ENCODE data around the gene ELF2.
A peak's percentile ranks its signal among the peaks of the same experiment; 100 is the strongest.
"Not testable (repeated sequence)": the region's sequence is repeated elsewhere in the genome, so short reads cannot be mapped to it uniquely, and the experiment has no call there.

Gene ELF2

DNA sequence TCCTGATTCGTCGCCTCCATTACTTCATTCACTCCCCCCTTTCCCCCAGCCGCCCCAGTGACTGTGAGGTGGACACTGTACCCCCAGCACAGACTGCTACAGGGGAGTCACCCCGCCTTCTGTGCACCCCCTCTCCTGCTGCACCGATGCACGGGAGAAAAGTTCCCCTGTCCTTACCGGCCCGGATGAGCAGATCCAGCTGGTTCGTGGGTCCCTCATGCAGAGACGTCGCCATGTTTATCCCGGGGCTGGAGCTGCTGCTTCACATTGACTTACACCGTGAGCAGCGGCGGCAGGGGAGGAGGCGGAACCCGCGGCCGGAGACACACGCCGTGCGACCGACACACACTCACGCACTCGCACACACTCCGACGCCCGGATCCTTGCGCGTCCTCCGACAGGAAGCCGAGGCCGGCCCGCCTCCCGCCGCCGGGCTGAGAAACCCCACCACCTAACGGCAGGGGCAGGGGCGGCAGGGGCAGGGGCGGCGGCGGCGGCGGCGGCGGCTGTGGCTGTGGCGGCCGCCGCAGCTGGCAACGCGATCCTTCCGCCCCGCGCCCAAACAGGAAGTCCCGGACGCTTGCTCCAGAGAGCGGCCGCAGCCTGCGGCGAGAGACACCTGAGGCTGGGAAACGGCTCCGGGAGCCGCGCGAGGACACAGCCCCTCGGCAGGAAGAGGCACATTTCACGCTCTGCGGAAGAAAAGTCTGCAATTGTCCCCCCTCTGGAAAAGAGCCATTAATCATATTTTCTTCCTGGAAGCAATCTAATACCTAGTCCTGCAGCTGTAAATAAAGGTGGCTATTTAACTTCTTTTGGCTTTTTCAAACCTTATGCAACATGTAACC lies 92.8 kb downstream of the ELF2 start:
- DNase-seq = peak; percentile 84
- Mint-ChIP-seq H3K4me3 (peak overlapping the region; percentile 99), H3K27me3 (no peaks in the 10 kb centered on the region), H3K27ac (peak overlapping the region; percentile 97), H3K9me3 (no peaks in the 10 kb centered on the region), H3K36me3 (ENCODE audit: low read depth) (peaks cover 5% of the 10 kb centered on the region), H3K4me1 (peaks cover 38% of the 10 kb centered on the region)
- peak; percentile 65 for ATAC-seq

DNA sequence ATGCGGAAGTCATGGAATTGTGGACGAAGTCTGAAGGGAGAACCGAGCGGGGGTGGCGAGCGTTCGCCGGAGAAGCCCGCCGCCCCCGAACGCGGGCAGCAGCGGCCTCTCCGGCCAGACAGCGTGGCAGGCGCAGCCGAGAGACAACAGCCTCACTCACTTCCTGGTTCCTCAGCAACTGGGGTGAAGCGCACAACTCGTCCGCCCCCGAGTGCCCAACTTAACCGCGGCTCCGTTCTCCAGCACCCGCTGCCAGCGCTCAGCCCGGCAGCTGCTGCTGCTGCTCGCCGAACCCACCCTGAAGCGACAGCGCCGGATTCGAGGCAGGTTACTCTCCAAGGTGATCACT lies 93.4 kb downstream of the ELF2 start:
- H3K36me3 Mint-ChIP-seq (ENCODE audit: low read depth) = peaks cover 5% of the 10 kb centered on the region
- DNase-seq = peak; percentile 67
- no peaks in the 10 kb centered on the region for H3K9me3 Mint-ChIP-seq
- peak overlapping the region; percentile 99 for H3K4me3 Mint-ChIP-seq
- ATAC-seq = peak; percentile 37
- H3K27me3 Mint-ChIP-seq = no peaks in the 10 kb centered on the region
- peaks cover 41% of the 10 kb centered on the region for H3K4me1 Mint-ChIP-seq
- peak overlapping the region; percentile 97 for H3K27ac Mint-ChIP-seq

DNA sequence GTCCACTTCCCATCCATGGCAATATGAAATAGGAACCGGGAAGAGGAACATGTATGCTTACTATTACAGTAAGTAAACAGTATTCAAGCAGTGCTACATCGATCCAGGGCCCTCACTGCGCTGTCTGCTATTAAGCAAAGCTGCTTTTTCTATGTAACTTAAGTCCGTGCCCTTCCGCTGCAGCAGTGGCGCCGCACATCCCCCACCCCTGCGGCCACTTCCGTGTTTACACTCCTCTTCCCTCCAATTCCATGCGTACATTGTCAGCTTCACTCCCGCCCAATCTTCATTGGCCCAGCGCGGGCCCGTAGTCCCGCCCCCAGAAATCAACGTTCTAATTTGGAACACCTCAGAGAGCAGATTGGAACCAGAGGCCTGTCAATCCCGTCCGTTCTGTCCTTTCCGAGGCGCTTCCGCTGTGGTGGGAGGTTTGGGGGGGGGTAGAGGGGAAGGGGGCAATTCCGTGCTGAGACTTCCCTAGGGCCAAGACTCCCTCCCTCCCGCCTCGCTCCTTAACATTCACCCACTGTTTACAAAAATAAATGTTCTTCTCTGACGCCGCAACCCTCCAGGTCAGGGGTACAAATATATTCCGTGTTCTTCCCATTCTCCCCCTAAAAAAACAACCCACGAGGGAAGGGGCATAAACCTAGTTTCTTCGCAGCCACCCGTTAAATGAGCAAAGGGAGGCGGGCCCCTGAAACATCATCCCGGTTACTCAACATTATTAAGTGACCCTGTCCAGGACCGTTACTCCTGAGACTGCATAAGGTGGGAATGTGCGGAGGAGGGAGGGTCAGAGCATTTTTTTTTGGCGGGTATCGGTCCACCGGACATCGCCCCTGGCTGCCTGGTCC lies 94.0 kb downstream of the ELF2 start:
- peaks cover 5% of the 10 kb centered on the region for H3K36me3 Mint-ChIP-seq (ENCODE audit: low read depth)
- peak overlapping the region; percentile 99 for H3K4me3 Mint-ChIP-seq
- H3K4me1 Mint-ChIP-seq = peaks cover 43% of the 10 kb centered on the region
- ATAC-seq (peak; percentile 92), DNase-seq (peak; percentile 89)
- H3K27ac Mint-ChIP-seq = peak overlapping the region; percentile 97
- no peaks in the 10 kb centered on the region for H3K27me3 Mint-ChIP-seq
- H3K9me3 Mint-ChIP-seq = no peaks in the 10 kb centered on the region

DNA sequence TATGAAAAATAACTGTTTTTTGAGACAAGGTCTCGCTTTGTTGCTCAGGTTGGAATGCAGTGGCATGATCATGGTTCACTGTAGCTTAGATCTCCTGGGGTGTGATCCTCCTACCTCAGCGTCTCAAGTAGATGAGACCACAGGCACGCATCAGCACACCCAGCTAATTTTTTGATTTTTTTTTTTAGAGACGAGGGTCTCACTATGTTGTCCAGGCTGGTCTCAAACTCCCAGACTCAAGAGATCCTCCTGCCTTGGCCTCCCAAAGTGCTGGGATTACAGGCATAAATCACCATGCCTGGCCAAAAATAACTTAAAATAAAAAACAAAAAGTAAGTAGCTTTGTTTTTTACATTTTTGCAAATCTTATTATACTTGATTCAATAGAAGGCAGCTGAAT lies 98.1 kb downstream of the ELF2 start:
- no peak for ATAC-seq
- no peak for DNase-seq
- peaks cover 58% of the 10 kb centered on the region for H3K4me1 Mint-ChIP-seq
- no peaks in the 10 kb centered on the region for H3K9me3 Mint-ChIP-seq
- no peak overlapping the region for H3K27ac Mint-ChIP-seq
- no peak overlapping the region for H3K4me3 Mint-ChIP-seq
- H3K27me3 Mint-ChIP-seq = no peaks in the 10 kb centered on the region
- H3K36me3 Mint-ChIP-seq (ENCODE audit: low read depth) = peaks cover 5% of the 10 kb centered on the region

DNA sequence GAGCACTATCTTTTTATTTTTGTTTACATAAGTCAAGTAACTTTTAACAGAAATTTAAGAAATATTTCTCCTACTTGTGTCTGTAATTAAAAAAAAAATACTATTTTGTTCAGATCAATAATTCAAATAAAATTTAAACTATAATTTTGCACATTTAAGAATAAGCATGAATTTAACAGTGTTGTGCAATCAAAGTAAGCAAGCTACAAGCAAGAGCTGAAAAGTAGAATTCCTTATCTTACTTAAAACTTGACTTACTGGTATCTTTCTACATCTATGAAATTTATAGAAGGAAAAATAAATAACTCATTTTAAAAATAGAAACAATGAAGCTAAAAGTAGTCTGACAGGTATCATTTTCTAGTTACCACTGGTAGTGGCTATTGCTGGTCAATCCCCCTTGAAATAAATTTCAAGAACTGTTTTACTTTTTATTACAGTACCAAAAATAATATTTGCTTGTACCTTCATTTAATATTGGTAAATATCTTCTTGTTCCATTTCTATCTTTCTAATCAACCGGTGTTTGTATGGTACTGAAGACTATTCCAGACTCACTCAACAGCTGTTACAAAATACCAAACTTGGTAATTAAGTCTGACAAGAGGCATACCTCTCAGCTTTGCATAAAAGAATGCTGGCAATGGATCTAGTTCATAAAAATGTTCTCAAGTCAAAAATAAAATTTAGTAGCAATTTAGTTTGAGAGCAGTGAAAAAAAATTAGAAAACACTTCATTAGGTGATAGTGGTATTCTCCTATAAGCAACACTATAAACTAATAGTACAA lies 99.3 kb downstream of the ELF2 start:
- Mint-ChIP-seq H3K36me3 (ENCODE audit: low read depth) (peaks cover 4% of the 10 kb centered on the region), H3K27me3 (no peaks in the 10 kb centered on the region), H3K9me3 (no peaks in the 10 kb centered on the region), H3K4me3 (no peak overlapping the region), H3K27ac (no peak overlapping the region), H3K4me1 (peaks cover 61% of the 10 kb centered on the region)
- DNase-seq (no peak), ATAC-seq (no peak)

DNA sequence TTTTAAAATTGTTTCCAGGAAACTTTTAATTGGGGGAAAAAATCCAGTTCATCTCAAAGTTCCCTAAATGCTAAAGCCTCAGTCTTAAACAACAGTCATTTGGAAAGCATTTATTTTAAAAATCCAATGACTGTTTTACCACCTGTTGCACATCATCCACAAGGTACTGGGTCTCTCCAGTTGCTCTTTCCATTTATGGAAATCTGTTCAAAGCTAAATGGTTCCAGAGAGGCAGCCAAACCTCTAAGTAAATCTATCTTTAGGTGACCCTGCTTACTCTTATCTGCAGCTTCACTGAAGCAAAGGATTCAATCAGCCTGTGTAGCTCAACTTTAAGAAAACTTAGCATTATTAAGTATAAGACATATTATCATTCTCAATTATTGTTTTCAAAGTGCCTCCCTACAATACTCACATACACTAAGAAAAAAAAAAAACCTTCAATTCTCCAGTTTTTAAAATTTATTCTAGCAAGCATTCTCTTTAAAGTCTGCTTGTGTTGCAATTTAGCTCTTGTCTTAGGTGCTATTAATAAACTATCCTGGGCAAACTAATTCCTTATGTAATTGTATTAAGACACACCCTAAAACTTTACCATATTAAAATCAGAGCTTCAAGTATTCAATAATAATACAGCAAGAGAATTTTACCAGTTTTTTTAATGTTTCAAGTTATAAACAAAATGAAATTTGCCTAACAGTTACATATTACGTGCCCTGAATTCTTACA lies 100.8 kb downstream of the ELF2 start:
- DNase-seq = no peak
- Mint-ChIP-seq H3K9me3 (no peaks in the 10 kb centered on the region), H3K27me3 (no peaks in the 10 kb centered on the region), H3K4me3 (no peak overlapping the region), H3K36me3 (ENCODE audit: low read depth) (peaks cover 12% of the 10 kb centered on the region), H3K4me1 (peaks cover 47% of the 10 kb centered on the region), H3K27ac (peak overlapping the region; percentile 5)
- ATAC-seq = no peak

DNA sequence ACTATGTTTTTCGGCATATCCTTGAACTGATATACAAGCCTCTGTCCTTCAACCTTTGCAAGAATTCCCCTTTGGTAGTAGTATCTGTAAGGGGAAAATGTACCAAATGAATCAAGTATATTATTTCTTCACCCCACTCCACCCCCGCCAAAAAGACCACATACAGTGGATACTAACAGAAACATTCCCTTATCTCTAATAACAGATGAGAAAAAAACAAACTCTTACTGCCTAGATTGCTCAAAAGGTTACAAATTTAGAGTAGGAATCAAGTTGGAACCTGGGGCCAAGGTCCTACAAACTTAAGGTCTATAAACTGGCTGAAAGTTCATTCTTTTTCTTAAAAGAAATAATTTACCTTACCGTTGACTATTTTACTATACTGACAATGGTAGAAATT lies 116.4 kb downstream of the ELF2 start:
- Mint-ChIP-seq H3K4me1 (peaks cover 4% of the 10 kb centered on the region), H3K27me3 (no peaks in the 10 kb centered on the region), H3K27ac (no peak overlapping the region), H3K36me3 (ENCODE audit: low read depth) (peaks cover 38% of the 10 kb centered on the region), H3K9me3 (no peaks in the 10 kb centered on the region), H3K4me3 (no peak overlapping the region)
- no peak for DNase-seq
- ATAC-seq = no peak

DNA sequence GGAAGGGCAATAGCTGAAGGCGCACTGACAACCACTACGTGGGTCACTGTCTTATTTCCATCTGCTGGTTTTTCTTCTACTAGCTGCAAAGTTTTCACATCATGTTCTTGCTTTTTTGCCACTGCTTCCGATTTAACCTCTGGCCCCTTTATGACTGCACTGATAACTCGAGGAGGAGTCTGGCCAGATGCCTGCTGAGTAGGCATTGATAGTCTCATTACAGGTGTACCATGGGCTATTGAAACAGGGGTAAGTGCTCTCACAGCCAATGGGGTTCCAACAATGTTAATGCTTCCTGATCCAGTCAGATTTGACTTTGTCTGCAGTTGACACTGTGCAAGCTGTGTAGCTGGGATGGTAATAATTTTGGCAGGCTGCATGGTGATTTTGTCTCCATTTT lies 118.0 kb downstream of the ELF2 start:
- H3K27ac Mint-ChIP-seq = peak overlapping the region; percentile 4

DNA sequence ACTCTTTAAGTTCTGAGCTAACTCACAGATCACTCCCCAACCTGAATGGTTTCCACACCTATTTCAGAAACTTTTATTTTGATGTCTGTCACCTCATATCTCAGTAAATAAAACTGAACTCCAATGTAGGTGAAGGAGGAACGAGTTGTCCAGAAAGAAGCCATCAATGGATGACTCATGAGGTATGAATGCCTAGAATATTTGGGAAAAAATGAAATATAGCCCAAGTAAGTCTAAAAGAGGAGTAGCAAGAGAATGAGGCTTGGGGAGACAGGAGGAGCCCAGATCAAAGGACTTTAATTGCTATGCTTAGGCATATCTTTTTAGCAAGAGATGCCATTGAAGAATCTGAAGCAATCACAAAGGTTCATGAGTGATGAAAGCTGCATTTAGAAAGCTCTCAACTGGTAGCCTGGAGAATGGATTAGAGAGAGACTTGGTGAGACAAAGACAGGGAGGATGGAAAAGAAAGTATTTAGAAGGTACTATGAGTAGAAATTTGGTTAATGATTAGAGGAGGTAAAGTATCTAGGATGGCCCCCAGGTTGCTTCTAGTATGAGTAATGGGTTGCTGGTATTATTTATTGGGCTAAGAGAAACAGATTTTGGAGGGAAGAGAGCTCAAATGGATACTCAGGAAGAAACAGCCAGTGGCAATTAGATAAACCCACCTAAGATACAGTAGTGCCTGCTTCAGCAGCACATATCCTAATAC lies 122.1 kb downstream of the ELF2 start:
- Mint-ChIP-seq H3K9me3 (no peaks in the 10 kb centered on the region), H3K4me3 (no peak overlapping the region), H3K27ac (no peak overlapping the region), H3K36me3 (ENCODE audit: low read depth) (peaks cover 40% of the 10 kb centered on the region), H3K27me3 (no peaks in the 10 kb centered on the region), H3K4me1 (peaks cover 5% of the 10 kb centered on the region)
- no peak for ATAC-seq
- no peak for DNase-seq

More for the DNA sequence above, 118.0 kb downstream of the ELF2 start:
- H3K9me3 Mint-ChIP-seq, DNase-seq, H3K4me3 Mint-ChIP-seq, ATAC-seq, H3K27me3 Mint-ChIP-seq, H3K4me1 Mint-ChIP-seq: not testable (repeated sequence)
- H3K36me3 Mint-ChIP-seq (ENCODE audit: low read depth) = peaks cover 44% of the 10 kb centered on the region

DNA sequence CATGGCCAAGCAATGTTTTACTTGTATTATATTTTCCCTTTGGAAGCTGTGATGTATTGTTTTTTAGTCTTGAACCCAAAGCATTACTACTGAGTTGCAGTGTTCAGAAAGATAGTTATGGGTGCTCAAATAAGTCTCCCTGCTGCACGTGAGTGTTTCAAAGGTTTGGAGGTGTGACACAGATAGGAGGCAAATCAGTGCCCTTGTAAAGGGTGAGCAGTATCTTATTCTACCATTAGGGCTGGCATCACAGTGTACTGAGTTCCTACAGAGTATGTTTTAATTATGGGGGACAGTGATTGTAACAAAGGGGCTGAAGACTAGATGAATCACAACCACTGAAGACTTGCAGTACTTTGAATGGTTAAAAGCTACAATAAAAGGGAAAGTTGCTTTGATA lies 123.1 kb downstream of the ELF2 start:
- ATAC-seq (no peak), DNase-seq (no peak)
- no peak overlapping the region for H3K27ac Mint-ChIP-seq
- H3K9me3 Mint-ChIP-seq = no peaks in the 10 kb centered on the region
- peaks cover 5% of the 10 kb centered on the region for H3K4me1 Mint-ChIP-seq
- no peak overlapping the region for H3K4me3 Mint-ChIP-seq
- no peaks in the 10 kb centered on the region for H3K27me3 Mint-ChIP-seq
- peaks cover 38% of the 10 kb centered on the region for H3K36me3 Mint-ChIP-seq (ENCODE audit: low read depth)

DNA sequence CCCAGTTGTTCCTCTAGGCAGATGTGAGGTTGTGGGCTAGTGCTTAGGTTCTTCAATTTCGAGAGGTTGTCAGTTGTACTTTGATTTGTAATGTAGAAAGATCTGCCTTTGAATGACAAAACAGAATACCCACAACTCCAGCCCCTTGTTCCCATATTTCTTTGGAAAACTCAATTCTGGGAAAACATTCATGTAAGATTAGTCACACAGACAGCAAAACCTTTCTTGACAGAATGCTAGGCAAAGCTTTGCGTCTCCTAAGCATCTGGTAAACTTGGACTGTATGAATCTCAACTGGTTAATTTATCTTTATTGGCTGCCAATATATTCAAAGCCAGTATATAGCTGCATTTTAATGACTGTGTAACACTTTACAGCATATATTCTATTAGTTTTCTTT lies 126.6 kb downstream of the ELF2 start:
- no peak for ATAC-seq
- Mint-ChIP-seq H3K4me3 (no peak overlapping the region), H3K9me3 (no peaks in the 10 kb centered on the region), H3K4me1 (peaks cover 7% of the 10 kb centered on the region), H3K36me3 (ENCODE audit: low read depth) (peaks cover 37% of the 10 kb centered on the region), H3K27me3 (no peaks in the 10 kb centered on the region), H3K27ac (no peak overlapping the region)
- no peak for DNase-seq

DNA sequence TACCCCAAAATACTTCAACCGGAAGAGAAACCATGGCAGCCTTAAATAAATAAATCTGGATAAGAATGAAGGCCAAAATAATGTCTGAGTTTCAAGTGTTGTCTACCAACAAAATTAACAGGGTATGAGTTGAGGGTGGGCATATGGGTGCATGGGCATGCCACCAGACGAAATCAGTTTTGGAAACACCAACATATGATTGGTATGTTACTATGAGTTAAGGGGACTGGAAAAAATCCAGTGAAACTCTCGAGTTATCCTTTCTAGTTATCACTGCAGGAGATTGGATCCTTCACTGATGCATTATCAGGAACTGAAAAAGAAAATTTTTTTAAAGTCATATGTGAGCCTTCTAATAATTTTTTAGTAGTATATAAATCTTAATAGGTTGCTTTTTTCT lies 129.0 kb downstream of the ELF2 start:
- Mint-ChIP-seq H3K9me3 (no peaks in the 10 kb centered on the region), H3K4me3 (no peak overlapping the region), H3K27ac (no peak overlapping the region), H3K27me3 (no peaks in the 10 kb centered on the region), H3K4me1 (peaks cover 5% of the 10 kb centered on the region), H3K36me3 (ENCODE audit: low read depth) (peaks cover 33% of the 10 kb centered on the region)
- ATAC-seq (no peak), DNase-seq (no peak)

DNA sequence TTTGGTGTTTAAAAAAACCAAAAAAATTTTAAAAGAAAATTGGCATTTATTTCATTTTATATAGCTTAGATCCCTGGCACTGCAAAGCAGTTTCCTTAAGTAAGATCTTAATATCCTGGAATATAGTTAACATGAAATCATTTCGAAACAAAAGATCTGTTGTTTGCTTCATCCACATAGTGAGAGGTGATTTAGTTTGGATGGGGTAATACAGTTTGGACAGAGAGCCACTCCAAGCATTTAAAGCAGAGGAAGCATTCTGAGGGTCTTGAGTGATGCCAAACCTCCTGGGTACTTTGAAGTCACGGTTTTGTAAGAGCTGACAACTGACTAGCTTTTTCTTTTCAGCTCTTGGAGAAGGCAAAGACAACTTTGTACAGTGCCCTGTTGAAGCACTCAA lies 132.7 kb downstream of the ELF2 start:
- DNase-seq (no peak), ATAC-seq (no peak)
- Mint-ChIP-seq H3K4me3 (no peak overlapping the region), H3K27me3 (no peaks in the 10 kb centered on the region), H3K9me3 (no peaks in the 10 kb centered on the region), H3K27ac (no peak overlapping the region), H3K36me3 (ENCODE audit: low read depth) (peaks cover 39% of the 10 kb centered on the region), H3K4me1 (peaks cover 11% of the 10 kb centered on the region)

Measured in activated naive CD8-positive, alpha-beta T cell treated with anti-CD3 and anti-CD28 coated beads, Interleukin-2, amount 50 U/mL, for 24 hours (primary cell).